Upper lobe of left lung (tissue), 6 donors: ENCODE measurements around the gene NUP93. TPM values are rescaled to one million over a fixed set of nuclear protein-coding genes. Genes with fewer than 3 reads are reported as not detected.

ENCODE experiments used
- ATAC-seq, 2 donors: fragments of 200-7000 bp; cut with Tn5 transposase; one replicate each; pipeline ENCODE4 v1.9.1; 2022; ENCODE audit warnings: mild to moderate bottlenecking in 2 of 2, moderate library complexity in 2 of 2; ENCODE audit not compliant: low FRiP score in 2 of 2
- DNase-seq, 2 donors: peaks; one replicate each; pipeline ENCODE4 v3.0.0-alpha.2; 2019 to 2020
- H3K27ac ChIP-seq, 4 donors: fragments of 200-600 bp; sonication (generic); one replicate each; pipeline ENCODE4 v1.5.1; 2016 to 2019
- H3K27me3 ChIP-seq, 4 donors: fragments of 200-600 bp; sonication (generic); one replicate each; pipeline ENCODE4 v1.5.1; 2017 to 2019
- H3K36me3 ChIP-seq, 4 donors: fragments of 200-600 bp; sonication (generic); one replicate each; pipeline ENCODE4 v1.5.1; 2016 to 2019
- H3K4me1 ChIP-seq, 4 donors: fragments of 200-600 bp; sonication (generic); one replicate each; pipeline ENCODE4 v1.5.1; 2018 to 2019
- H3K4me3 ChIP-seq, 4 donors: fragments of 200-600 bp; sonication (generic); one replicate each; pipeline ENCODE4 v1.5.1; 2017 to 2019; ENCODE audit warnings: mild to moderate bottlenecking in 2 of 4, moderate library complexity in 1 of 4
- H3K9me3 ChIP-seq, 4 donors: fragments of 200-600 bp; sonication (generic); one replicate each; pipeline ENCODE4 v1.5.1; 2018 to 2019
- EP300 ChIP-seq, 4 donors: sonication (generic); formaldehyde crosslinking; IDR thresholded peaks; one replicate each; pipeline ENCODE4 v1.5.1; 2017; ENCODE audit warnings: antibody characterized with exemption in 4 of 4, control low read depth in 2 of 4
- POLR2A ChIP-seq, 4 donors: fragments of 450-650 bp; IDR thresholded peaks; one replicate each; pipeline ENCODE4 v1.5.1; 2016 to 2017; ENCODE audit warnings: antibody characterized with exemption in 4 of 4, mild to moderate bottlenecking in 2 of 4
- POLR2AphosphoS5 ChIP-seq, 2 donors: sonication (generic); formaldehyde crosslinking; IDR thresholded peaks; one replicate each; pipeline ENCODE4 v1.5.1; 2017; ENCODE audit warnings: antibody characterized with exemption in 2 of 2
- WGBS, 2 donors: methylation state at CpG; one replicate each; pipeline ENCODE4 v1.1.5; 2017 to 2018; 5-methylcytosine and 5-hydroxymethylcytosine counted together
- total RNA-seq, 6 donors: library from RNA; depleted of rRNA in 4 of 6; stranded (reverse); fragments of >200 nt in 4 of 6; gene quantifications; one replicate each; pipeline versions ENCODE4 v1.1.0 to v1.2.1, GENCODE V29; 2016 to 2021
- TF ChIP-seq, protein P1 (sequence below), 6 experiments: fragments of 450-650 bp in 4 of 6; fragments of 200-600 bp in 2 of 6; sonication (generic) in 2 of 6; IDR thresholded peaks; one replicate each; pipeline ENCODE4 v1.5.1; 2016 to 2019; ENCODE audit warnings: antibody characterized with exemption in 6 of 6
- donor health status: DM: no; HTN: no; CAD: no; lungs with moderate emphysema.
- donor health status: DM: no; HTN: yes; CAD: no; lungs with severe emphysema.

NUP93 gene
- total RNA-seq, 6 donors from 2014 or later = 30.9 to 57.3 (median 45.3) TPM

- Histone ChIP-seq H3K36me3 (peaks cover 3 to 61% (median 10%) of the 10 kb centered on the region in 4 donors), H3K27ac (no peak overlapping the region), H3K4me3 (no peak overlapping the region), H3K4me1 (peaks cover 0 to 3% (median 0%) of the 10 kb centered on the region in 4 donors), H3K27me3 (no peaks in the 10 kb centered on the region), H3K9me3 (no peaks in the 10 kb centered on the region)
- ATAC-seq = no peak
- DNase-seq = no peak
- TF ChIP-seq POLR2AphosphoS5 (IDR thresholded peaks at IDR 0.05) (no peak), POLR2A (IDR thresholded peaks at IDR 0.05) (no peak), EP300 (IDR thresholded peaks at IDR 0.05) (no peak)
- TF ChIP-seq, protein P1, sequence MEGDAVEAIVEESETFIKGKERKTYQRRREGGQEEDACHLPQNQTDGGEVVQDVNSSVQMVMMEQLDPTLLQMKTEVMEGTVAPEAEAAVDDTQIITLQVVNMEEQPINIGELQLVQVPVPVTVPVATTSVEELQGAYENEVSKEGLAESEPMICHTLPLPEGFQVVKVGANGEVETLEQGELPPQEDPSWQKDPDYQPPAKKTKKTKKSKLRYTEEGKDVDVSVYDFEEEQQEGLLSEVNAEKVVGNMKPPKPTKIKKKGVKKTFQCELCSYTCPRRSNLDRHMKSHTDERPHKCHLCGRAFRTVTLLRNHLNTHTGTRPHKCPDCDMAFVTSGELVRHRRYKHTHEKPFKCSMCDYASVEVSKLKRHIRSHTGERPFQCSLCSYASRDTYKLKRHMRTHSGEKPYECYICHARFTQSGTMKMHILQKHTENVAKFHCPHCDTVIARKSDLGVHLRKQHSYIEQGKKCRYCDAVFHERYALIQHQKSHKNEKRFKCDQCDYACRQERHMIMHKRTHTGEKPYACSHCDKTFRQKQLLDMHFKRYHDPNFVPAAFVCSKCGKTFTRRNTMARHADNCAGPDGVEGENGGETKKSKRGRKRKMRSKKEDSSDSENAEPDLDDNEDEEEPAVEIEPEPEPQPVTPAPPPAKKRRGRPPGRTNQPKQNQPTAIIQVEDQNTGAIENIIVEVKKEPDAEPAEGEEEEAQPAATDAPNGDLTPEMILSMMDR (IDR thresholded peaks at IDR 0.05) = no peak
Observed at GRCh38 chr16:56825826-56826225, 95.9 kb downstream of the NUP93 start.

GRCh38 chr16:56828647-56829046, 98.7 kb downstream of the NUP93 start:
- Histone ChIP-seq H3K27me3 (no peaks in the 10 kb centered on the region), H3K27ac (no peak overlapping the region), H3K4me1 (peaks cover 0 to 3% (median 0%) of the 10 kb centered on the region in 4 donors), H3K36me3 (peaks cover 3 to 64% (median 22%) of the 10 kb centered on the region in 4 donors), H3K9me3 (no peaks in the 10 kb centered on the region), H3K4me3 (no peak overlapping the region)
- ATAC-seq = no peak
- no peak for TF ChIP-seq POLR2AphosphoS5 (IDR thresholded peaks at IDR 0.05)
- no peak for TF ChIP-seq EP300 (IDR thresholded peaks at IDR 0.05)
- no peak for TF ChIP-seq POLR2A (IDR thresholded peaks at IDR 0.05)
- TF ChIP-seq, protein P1 (IDR thresholded peaks at IDR 0.05) = no peak
- 91 to 100% methylated on average over 1 of the region's 1 CpG for WGBS, 2 donors
- no peak for DNase-seq

DNA sequence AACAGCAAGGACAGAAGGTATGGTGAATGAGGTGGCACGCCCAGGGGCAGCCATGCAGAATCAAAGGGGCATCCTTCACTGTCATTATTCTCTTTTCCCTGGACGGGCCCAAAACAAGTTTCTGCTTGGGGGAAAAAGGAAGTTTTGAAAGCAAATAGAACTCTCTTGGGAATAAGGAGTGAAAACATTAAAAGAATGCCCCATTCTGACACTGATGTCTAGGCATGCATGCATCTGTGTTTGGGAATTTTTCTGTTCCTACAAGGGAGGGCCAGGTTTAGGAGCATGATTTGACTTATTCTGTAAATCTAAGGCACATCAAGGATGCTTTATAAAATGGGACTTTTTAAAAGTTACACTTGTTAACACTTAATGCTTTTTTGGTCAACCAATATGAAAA, 100.7 kb downstream of the NUP93 start:
- TF ChIP-seq, protein P1 (IDR thresholded peaks at IDR 0.05) = no peak
- TF ChIP-seq EP300 (IDR thresholded peaks at IDR 0.05) (no peak), POLR2AphosphoS5 (IDR thresholded peaks at IDR 0.05) (no peak), POLR2A (IDR thresholded peaks at IDR 0.05) (no peak)
- no peaks in the 10 kb centered on the region for H3K27me3 ChIP-seq
- peaks cover 6 to 63% (median 29%) of the 10 kb centered on the region in 4 donors for H3K36me3 ChIP-seq
- no peaks in the 10 kb centered on the region for H3K9me3 ChIP-seq
- ATAC-seq = no peak
- no peak overlapping the region for H3K4me3 ChIP-seq
- DNase-seq = no peak
- H3K4me1 ChIP-seq = no peaks in the 10 kb centered on the region
- H3K27ac ChIP-seq = no peak overlapping the region
- 50 to 93% methylated on average over 2 of the region's 2 CpGs for WGBS, 2 donors

DNA sequence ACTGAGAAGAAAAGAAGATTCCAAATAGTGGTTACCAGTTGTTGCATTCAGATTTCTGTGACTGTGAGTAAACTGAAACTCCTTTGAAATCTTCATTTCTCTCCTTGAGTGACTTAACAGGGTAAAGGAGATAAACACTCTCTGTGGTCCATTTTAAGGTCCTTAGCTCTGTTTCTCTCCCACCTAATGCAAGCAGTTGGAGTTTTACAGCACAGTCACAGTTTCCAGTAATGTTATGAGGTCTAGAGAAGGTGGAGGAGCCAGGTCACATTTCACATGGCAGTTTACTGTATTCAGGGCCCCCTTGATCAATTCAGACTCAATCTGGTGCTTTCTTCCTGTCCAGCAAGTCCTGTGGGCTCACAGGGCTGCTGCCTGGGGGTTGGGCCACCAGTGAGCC, 102.8 kb downstream of the NUP93 start:
- Histone ChIP-seq H3K9me3 (no peaks in the 10 kb centered on the region), H3K4me3 (no peak overlapping the region), H3K27ac (no peak overlapping the region), H3K27me3 (no peaks in the 10 kb centered on the region), H3K4me1 (peaks cover 0 to 9% (median 4%) of the 10 kb centered on the region in 4 donors), H3K36me3 (peaks cover 6 to 70% (median 34%) of the 10 kb centered on the region in 4 donors)
- ATAC-seq = no peak
- no peak for DNase-seq
- TF ChIP-seq, protein P1 (IDR thresholded peaks at IDR 0.05) = no peak
- no peak for TF ChIP-seq EP300 (IDR thresholded peaks at IDR 0.05)
- TF ChIP-seq POLR2AphosphoS5 (IDR thresholded peaks at IDR 0.05) = no peak
- no peak for TF ChIP-seq POLR2A (IDR thresholded peaks at IDR 0.05)

DNA sequence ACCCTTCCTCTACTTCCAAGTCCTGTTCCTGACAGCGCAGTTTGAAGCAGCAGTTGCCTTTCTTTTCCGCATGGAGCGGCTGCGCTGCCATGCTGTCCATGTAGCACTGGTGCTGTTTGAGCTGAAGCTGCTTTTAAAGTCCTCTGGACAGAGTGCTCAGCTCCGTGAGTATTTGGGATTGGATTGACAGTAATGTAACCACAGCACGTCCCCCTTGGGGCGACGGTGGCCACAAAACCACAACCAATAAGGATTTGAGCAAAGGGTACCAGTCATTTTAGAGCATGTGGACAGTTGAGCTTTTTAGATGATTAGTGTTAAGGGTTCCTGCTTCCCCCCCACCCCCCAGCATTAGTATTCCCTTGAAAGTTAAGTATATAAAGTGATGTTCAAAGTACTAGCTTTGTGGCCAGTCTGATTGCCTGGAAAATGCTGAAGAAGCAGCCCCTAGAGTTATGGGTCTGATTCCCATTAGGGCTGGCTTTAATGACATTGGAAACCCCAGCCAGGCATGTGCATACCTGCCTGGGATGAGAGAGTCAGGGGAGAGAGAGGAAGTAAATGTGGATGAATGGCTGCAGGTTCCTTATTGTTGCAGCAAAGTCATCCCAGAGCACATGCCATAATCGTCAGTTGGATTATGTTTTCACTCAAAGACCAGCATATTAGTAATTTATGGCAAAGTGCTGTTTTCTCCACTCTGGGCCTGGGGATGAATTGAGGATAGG, 103.5 kb downstream of the NUP93 start:
- TF ChIP-seq EP300 (IDR thresholded peaks at IDR 0.05) (no peak), POLR2A (IDR thresholded peaks at IDR 0.05) (no peak), POLR2AphosphoS5 (IDR thresholded peaks at IDR 0.05) (no peak)
- TF ChIP-seq, protein P1 (IDR thresholded peaks at IDR 0.05) = no peak
- Histone ChIP-seq H3K9me3 (no peaks in the 10 kb centered on the region), H3K27ac (no peak overlapping the region), H3K27me3 (no peaks in the 10 kb centered on the region), H3K36me3 (peaks cover 6 to 77% (median 34%) of the 10 kb centered on the region in 4 donors), H3K4me1 (peaks cover 0 to 9% (median 4%) of the 10 kb centered on the region in 4 donors), H3K4me3 (no peak overlapping the region)
- ATAC-seq = no peak
- WGBS, 2 donors = 86 to 91% methylated on average over 9 of the region's 9 CpGs
- DNase-seq = no peak
